CD4-positive, alpha-beta T cell treated with Interleukin-10 for 1 hour (primary cell): ENCODE data around the gene RBM20.
"Not testable (repeated sequence)": the region's sequence is repeated elsewhere in the genome, so short reads cannot be mapped to it uniquely, and the experiment has no call there.

Experiments used
- DNase-seq: peaks from one replicate; pipeline ENCODE4 v3.0.0-alpha.2; 2020

The RBM20 gene

GRCh38 chr10:110767601-110768000 lies 123.5 kb downstream of the RBM20 start:
- DNase-seq, result not testable (repeated sequence)

- DNase-seq, result no peak
These were observed 126.1 kb downstream of the RBM20 start for GRCh38 chr10:110770243-110770642.

GRCh38 chr10:110771486-110771885 lies 127.3 kb downstream of the RBM20 start:
- DNase-seq, result no peak

- no peak for DNase-seq
These were observed 127.9 kb downstream of the RBM20 start for GRCh38 chr10:110771991-110772390.

- DNase-seq, result no peak
These were observed 128.4 kb downstream of the RBM20 start for GRCh38 chr10:110772454-110773025.

- no peak for DNase-seq
These were observed 129.5 kb downstream of the RBM20 start for GRCh38 chr10:110773693-110774068.

GRCh38 chr10:110774069-110775019 lies 130.2 kb downstream of the RBM20 start:
- peak; percentile 28 for DNase-seq

- DNase-seq, result no peak
These were observed 130.9 kb downstream of the RBM20 start for GRCh38 chr10:110775020-110775375.

- DNase-seq, result no peak
These were observed 131.3 kb downstream of the RBM20 start for GRCh38 chr10:110775406-110775805.

GRCh38 chr10:110777017-110777416 lies 132.9 kb downstream of the RBM20 start:
- no peak for DNase-seq

GRCh38 chr10:110777661-110778060 lies 133.5 kb downstream of the RBM20 start:
- no peak for DNase-seq

GRCh38 chr10:110778211-110778610 lies 134.1 kb downstream of the RBM20 start:
- no peak for DNase-seq

- no peak for DNase-seq
These were observed 135.4 kb downstream of the RBM20 start for GRCh38 chr10:110779489-110779888.

GRCh38 chr10:110780704-110781103 lies 136.6 kb downstream of the RBM20 start:
- no peak for DNase-seq

- DNase-seq, result no peak
These were observed 137.0 kb downstream of the RBM20 start for GRCh38 chr10:110781139-110781538.

- no peak for DNase-seq
These were observed 138.5 kb downstream of the RBM20 start for GRCh38 chr10:110782616-110783015.

GRCh38 chr10:110783509-110784107 lies 139.5 kb downstream of the RBM20 start:
- DNase-seq, result peak; percentile 76

- DNase-seq, result no peak
These were observed 140.1 kb downstream of the RBM20 start for GRCh38 chr10:110784198-110784597.

- no peak for DNase-seq
These were observed 142.0 kb downstream of the RBM20 start for GRCh38 chr10:110786172-110786571.

- no peak for DNase-seq
These were observed 144.7 kb downstream of the RBM20 start for GRCh38 chr10:110788620-110789385.

GRCh38 chr10:110789604-110790433 lies 145.7 kb downstream of the RBM20 start:
- DNase-seq, result no peak

GRCh38 chr10:110790913-110791506 lies 146.9 kb downstream of the RBM20 start:
- DNase-seq, result no peak
